ENCODE results near the gene KLHL11.
A peak's percentile ranks its signal among the peaks of the same experiment; 100 is the strongest.
"Not testable (repeated sequence)": the region's sequence is repeated elsewhere in the genome, so short reads cannot be mapped to it uniquely, and the experiment has no call there.

Gene KLHL11

GRCh38 chr17:41836550-41837196 is 28.6 kb downstream of the KLHL11 start:
- DNase-seq, result peak in 1 of 2 donors; percentile 2

- peak; percentile 44 to 59 for DNase-seq
These were observed 29.2 kb downstream of the KLHL11 start, which contains the start of gene NT5C3B for GRCh38 chr17:41835800-41836549. NT5C3B (minus strand) TSS chr17:41836232; CDS start chr17:41836193, 39 bp downstream.

GRCh38 chr17:41835214-41835799 is 29.9 kb downstream of the KLHL11 start:
- DNase-seq, result no peak

GRCh38 chr17:41829961-41830360 is 35.3 kb downstream of the KLHL11 start:
- DNase-seq, result not testable (repeated sequence)

GRCh38 chr17:41825175-41825845 is 39.9 kb downstream of the KLHL11 start:
- no peak for DNase-seq

GRCh38 chr17:41824086-41824485 is 41.1 kb downstream of the KLHL11 start:
- DNase-seq, result no peak

GRCh38 chr17:41823580-41823979 is 41.6 kb downstream of the KLHL11 start:
- no peak for DNase-seq

GRCh38 chr17:41823141-41823524 is 42.1 kb downstream of the KLHL11 start:
- no peak for DNase-seq

GRCh38 chr17:41822216-41823140 is 42.7 kb downstream of the KLHL11 start:
- no peak for DNase-seq

- no peak for DNase-seq
These were observed 43.4 kb downstream of the KLHL11 start for GRCh38 chr17:41821776-41822175.

GRCh38 chr17:41818024-41818423 is 47.2 kb downstream of the KLHL11 start:
- DNase-seq, result no peak

- DNase-seq, result no peak
These were observed 48.4 kb downstream of the KLHL11 start for GRCh38 chr17:41816637-41817320.

- DNase-seq, result no peak
These were observed 51.0 kb downstream of the KLHL11 start for GRCh38 chr17:41814195-41814594.

- no peak for DNase-seq
These were observed 51.5 kb downstream of the KLHL11 start for GRCh38 chr17:41813699-41814124.

GRCh38 chr17:41813152-41813680 is 52.0 kb downstream of the KLHL11 start:
- DNase-seq, result no peak

GRCh38 chr17:41812381-41813151 is 52.7 kb downstream of the KLHL11 start, which contains the start of gene FKBP10:
FKBP10 (plus strand) TSS chr17:41813004; CDS start chr17:41813035, 31 bp downstream.
- peak; percentile 27 to 47 for DNase-seq

GRCh38 chr17:41811549-41812380 is 53.5 kb downstream of the KLHL11 start, which contains the start of gene P3H4:
P3H4 (minus strand) TSS chr17:41811949; CDS start chr17:41811915, 34 bp downstream.
- DNase-seq, result peak; percentile 76 to 78

GRCh38 chr17:41810659-41811548 is 54.3 kb downstream of the KLHL11 start:
- DNase-seq, result no peak
